ENCODE measurements around the gene CHD2.
"Not testable (repeated sequence)": the region's sequence is repeated elsewhere in the genome, so short reads cannot be mapped to it uniquely, and the experiment has no call there.

The CHD2 gene

GRCh38 chr15:93031103-93031464 lies 131.0 kb downstream of the CHD2 start:
- Histone ChIP-seq H3K9me3 (ENCODE audit: control insufficient read depth in 1 of 2, low read length in 2 of 2) (no peaks in the 10 kb centered on the region), H3K27ac (ENCODE audit: low read length) (no peak overlapping the region), H3K27me3 (ENCODE audit: low read depth, low read length) (no peaks in the 10 kb centered on the region), H3K4me1 (ENCODE audit: control insufficient read depth in 1 of 2, insufficient read depth in 2 of 2, low read length in 2 of 2) (peaks cover 12 to 54% of the 10 kb centered on the region in 2 donors), H3K36me3 (ENCODE audit: control insufficient read depth in 1 of 2, insufficient read depth in 2 of 2, low read length in 2 of 2) (peaks cover 5 to 6% of the 10 kb centered on the region in 2 donors), H3K4me3 (ENCODE audit: low read depth in 1 of 2, low read length in 2 of 2) (no peak overlapping the region)

GRCh38 chr15:93031557-93032384 lies 131.6 kb downstream of the CHD2 start:
- not testable (repeated sequence) for H3K36me3 ChIP-seq (ENCODE audit: control insufficient read depth in 1 of 2, insufficient read depth in 2 of 2, low read length in 2 of 2); H3K27ac ChIP-seq (ENCODE audit: low read length); H3K9me3 ChIP-seq (ENCODE audit: control insufficient read depth in 1 of 2, low read length in 2 of 2); H3K27me3 ChIP-seq (ENCODE audit: low read depth, low read length); H3K4me3 ChIP-seq (ENCODE audit: low read depth in 1 of 2, low read length in 2 of 2)
- peaks cover 12 to 52% of the 10 kb centered on the region in 2 donors for H3K4me1 ChIP-seq (ENCODE audit: control insufficient read depth in 1 of 2, insufficient read depth in 2 of 2, low read length in 2 of 2)

- H3K4me3 ChIP-seq (ENCODE audit: low read depth in 1 of 2, low read length in 2 of 2); H3K27ac ChIP-seq (ENCODE audit: low read length); H3K36me3 ChIP-seq (ENCODE audit: control insufficient read depth in 1 of 2, insufficient read depth in 2 of 2, low read length in 2 of 2); H3K27me3 ChIP-seq (ENCODE audit: low read depth, low read length); H3K9me3 ChIP-seq (ENCODE audit: control insufficient read depth in 1 of 2, low read length in 2 of 2): not testable (repeated sequence)
- peaks cover 9 to 44% of the 10 kb centered on the region in 2 donors for H3K4me1 ChIP-seq (ENCODE audit: control insufficient read depth in 1 of 2, insufficient read depth in 2 of 2, low read length in 2 of 2)
These were observed 132.5 kb downstream of the CHD2 start for GRCh38 chr15:93032515-93033206.

GRCh38 chr15:93033434-93034045 lies 133.4 kb downstream of the CHD2 start:
- peaks cover 9 to 45% of the 10 kb centered on the region in 2 donors for H3K4me1 ChIP-seq (ENCODE audit: control insufficient read depth in 1 of 2, insufficient read depth in 2 of 2, low read length in 2 of 2)

DNA sequence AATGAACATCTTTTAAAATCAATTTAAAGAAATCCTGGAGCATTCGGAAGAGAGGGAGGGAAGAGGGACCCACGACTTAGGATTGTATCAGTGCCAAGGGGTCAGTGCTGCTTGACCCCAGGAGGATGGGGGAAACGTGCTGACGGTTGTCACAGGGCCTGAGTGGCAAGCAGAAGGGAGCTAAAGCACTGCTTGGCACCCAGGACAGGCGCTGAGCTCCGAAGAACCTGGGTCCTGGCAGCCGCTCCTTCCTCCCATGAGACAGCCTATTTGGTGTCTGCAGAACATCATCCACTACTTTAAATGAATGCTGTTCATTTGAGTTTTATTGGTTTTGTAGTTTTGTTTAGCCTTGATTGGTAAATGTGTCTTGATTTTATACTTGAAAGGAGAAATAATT lies 134.4 kb downstream of the CHD2 start:
- peaks cover 2 to 39% of the 10 kb centered on the region in 2 donors for H3K4me1 ChIP-seq (ENCODE audit: control insufficient read depth in 1 of 2, insufficient read depth in 2 of 2, low read length in 2 of 2)
- no peak overlapping the region for H3K4me3 ChIP-seq (ENCODE audit: low read depth in 1 of 2, low read length in 2 of 2)
- H3K27me3 ChIP-seq (ENCODE audit: low read depth, low read length): no peaks in the 10 kb centered on the region
- no peaks in the 10 kb centered on the region for H3K36me3 ChIP-seq (ENCODE audit: control insufficient read depth in 1 of 2, insufficient read depth in 2 of 2, low read length in 2 of 2)
- H3K27ac ChIP-seq (ENCODE audit: low read length): no peak overlapping the region
- no peaks in the 10 kb centered on the region for H3K9me3 ChIP-seq (ENCODE audit: control insufficient read depth in 1 of 2, low read length in 2 of 2)

More at GRCh38 chr15:93033434-93034045, 133.4 kb downstream of the CHD2 start:
- Histone ChIP-seq H3K36me3 (ENCODE audit: control insufficient read depth in 1 of 2, insufficient read depth in 2 of 2, low read length in 2 of 2) (no peaks in the 10 kb centered on the region), H3K27ac (ENCODE audit: low read length) (no peak overlapping the region), H3K4me3 (ENCODE audit: low read depth in 1 of 2, low read length in 2 of 2) (no peak overlapping the region), H3K9me3 (ENCODE audit: control insufficient read depth in 1 of 2, low read length in 2 of 2) (no peaks in the 10 kb centered on the region), H3K27me3 (ENCODE audit: low read depth, low read length) (no peaks in the 10 kb centered on the region)

DNA sequence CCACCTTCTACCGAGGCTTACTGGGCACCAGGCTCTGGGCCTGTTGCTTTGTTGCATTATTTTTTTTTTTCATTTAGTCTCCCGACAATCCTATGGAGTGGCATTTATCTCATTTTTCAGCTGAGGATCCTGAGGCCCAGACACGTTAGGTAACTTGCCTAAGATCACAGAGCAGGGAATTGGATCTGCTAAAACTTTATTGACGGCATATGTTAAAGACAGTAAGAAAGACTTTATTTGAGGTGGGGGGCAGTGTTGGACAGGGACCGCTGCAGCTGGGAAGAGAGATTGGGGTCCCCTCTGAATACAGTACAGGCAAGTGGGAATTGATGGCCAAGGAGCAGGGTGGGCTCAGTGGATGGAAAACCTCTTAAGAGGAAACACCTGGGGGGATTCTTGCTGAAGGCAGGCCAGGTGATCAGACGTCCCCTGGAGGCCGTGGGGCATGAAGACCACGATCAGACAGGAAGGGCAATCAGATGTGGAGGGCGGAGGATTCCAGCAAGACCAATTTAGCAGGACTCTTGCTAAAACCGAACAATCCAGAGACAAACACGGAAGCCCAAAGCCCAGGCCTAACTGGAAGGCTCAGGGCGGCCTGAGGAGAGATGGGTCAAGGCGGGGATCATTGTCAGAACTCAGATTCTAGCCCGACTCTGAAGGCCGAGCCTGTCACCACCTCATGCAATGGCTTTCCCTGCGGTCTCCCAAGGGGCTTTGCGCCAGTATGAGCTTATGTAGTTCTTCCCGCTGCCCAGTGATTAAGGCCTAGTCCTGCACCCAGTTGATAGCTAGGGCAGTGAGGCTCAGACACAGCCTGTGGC lies 135.2 kb downstream of the CHD2 start:
- Histone ChIP-seq H3K4me1 (ENCODE audit: control insufficient read depth in 1 of 2, insufficient read depth in 2 of 2, low read length in 2 of 2) (peaks cover 0 to 31% of the 10 kb centered on the region in 2 donors), H3K27me3 (ENCODE audit: low read depth, low read length) (no peaks in the 10 kb centered on the region), H3K4me3 (ENCODE audit: low read depth in 1 of 2, low read length in 2 of 2) (no peak overlapping the region), H3K36me3 (ENCODE audit: control insufficient read depth in 1 of 2, insufficient read depth in 2 of 2, low read length in 2 of 2) (no peaks in the 10 kb centered on the region), H3K27ac (ENCODE audit: low read length) (no peak overlapping the region), H3K9me3 (ENCODE audit: control insufficient read depth in 1 of 2, low read length in 2 of 2) (no peaks in the 10 kb centered on the region)

- Histone ChIP-seq H3K27me3 (ENCODE audit: low read depth, low read length) (no peaks in the 10 kb centered on the region), H3K36me3 (ENCODE audit: control insufficient read depth in 1 of 2, insufficient read depth in 2 of 2, low read length in 2 of 2) (no peaks in the 10 kb centered on the region), H3K9me3 (ENCODE audit: control insufficient read depth in 1 of 2, low read length in 2 of 2) (no peaks in the 10 kb centered on the region), H3K4me3 (ENCODE audit: low read depth in 1 of 2, low read length in 2 of 2) (no peak overlapping the region), H3K4me1 (ENCODE audit: control insufficient read depth in 1 of 2, insufficient read depth in 2 of 2, low read length in 2 of 2) (peaks cover 0 to 22% of the 10 kb centered on the region in 2 donors), H3K27ac (ENCODE audit: low read length) (no peak overlapping the region)
These were observed 136.1 kb downstream of the CHD2 start for GRCh38 chr15:93035953-93036810.

DNA sequence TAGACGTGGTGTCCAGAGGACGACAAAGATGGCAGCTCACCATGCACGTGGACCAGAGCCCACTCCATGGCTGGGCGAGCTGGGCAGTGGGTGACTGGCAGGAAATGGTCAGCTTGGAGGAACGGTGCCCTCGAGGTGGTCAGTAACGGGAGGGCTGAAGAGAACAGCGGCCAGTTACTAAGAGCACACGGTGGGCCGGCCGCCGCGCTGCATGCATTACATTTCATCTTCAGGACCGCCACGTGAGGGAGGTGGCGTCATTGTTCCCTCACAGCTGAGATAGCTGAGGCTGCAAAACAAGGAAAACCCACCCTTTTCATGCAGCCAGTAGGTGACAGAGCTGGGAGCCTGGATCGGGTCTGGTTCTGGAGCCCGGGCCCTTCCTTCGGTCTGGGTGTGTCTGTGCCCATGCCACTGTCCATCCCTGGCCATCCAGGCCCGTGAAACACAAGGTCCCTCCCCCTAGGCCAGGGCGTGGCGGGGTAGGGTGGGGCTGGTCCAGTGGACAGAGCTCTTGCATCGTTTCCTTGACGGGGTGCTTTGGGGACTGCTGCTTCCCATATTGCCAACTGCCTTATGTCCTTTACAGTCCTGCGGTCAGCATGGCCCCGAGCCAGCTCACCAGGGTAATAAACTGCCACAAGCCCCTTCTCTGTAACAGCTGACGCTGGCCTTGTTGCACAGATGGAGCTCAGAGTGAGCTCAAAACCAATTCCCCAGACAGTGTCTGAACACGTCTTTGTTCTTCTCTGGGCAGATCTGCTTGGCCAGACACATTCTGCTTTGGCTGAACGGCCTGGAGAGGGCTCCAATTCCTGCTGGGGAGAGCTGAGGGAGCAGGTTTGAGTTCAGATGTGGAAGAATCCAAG lies 137.1 kb downstream of the CHD2 start:
- Histone ChIP-seq H3K4me3 (ENCODE audit: low read depth in 1 of 2, low read length in 2 of 2) (no peak overlapping the region), H3K4me1 (ENCODE audit: control insufficient read depth in 1 of 2, insufficient read depth in 2 of 2, low read length in 2 of 2) (peaks cover 0 to 20% of the 10 kb centered on the region in 2 donors), H3K36me3 (ENCODE audit: control insufficient read depth in 1 of 2, insufficient read depth in 2 of 2, low read length in 2 of 2) (no peaks in the 10 kb centered on the region), H3K27ac (ENCODE audit: low read length) (no peak overlapping the region), H3K27me3 (ENCODE audit: low read depth, low read length) (no peaks in the 10 kb centered on the region), H3K9me3 (ENCODE audit: control insufficient read depth in 1 of 2, low read length in 2 of 2) (no peaks in the 10 kb centered on the region)

GRCh38 chr15:93037820-93038705 lies 137.9 kb downstream of the CHD2 start:
- Histone ChIP-seq H3K27ac (ENCODE audit: low read length) (no peak overlapping the region), H3K9me3 (ENCODE audit: control insufficient read depth in 1 of 2, low read length in 2 of 2) (no peaks in the 10 kb centered on the region), H3K4me1 (ENCODE audit: control insufficient read depth in 1 of 2, insufficient read depth in 2 of 2, low read length in 2 of 2) (peaks cover 0 to 20% of the 10 kb centered on the region in 2 donors), H3K27me3 (ENCODE audit: low read depth, low read length) (no peaks in the 10 kb centered on the region), H3K36me3 (ENCODE audit: control insufficient read depth in 1 of 2, insufficient read depth in 2 of 2, low read length in 2 of 2) (no peaks in the 10 kb centered on the region), H3K4me3 (ENCODE audit: low read depth in 1 of 2, low read length in 2 of 2) (no peak overlapping the region)

Measured in muscle layer of duodenum (tissue), 2 donors.